ENCODE results near the gene KLHL25.

The KLHL25 gene

DNA sequence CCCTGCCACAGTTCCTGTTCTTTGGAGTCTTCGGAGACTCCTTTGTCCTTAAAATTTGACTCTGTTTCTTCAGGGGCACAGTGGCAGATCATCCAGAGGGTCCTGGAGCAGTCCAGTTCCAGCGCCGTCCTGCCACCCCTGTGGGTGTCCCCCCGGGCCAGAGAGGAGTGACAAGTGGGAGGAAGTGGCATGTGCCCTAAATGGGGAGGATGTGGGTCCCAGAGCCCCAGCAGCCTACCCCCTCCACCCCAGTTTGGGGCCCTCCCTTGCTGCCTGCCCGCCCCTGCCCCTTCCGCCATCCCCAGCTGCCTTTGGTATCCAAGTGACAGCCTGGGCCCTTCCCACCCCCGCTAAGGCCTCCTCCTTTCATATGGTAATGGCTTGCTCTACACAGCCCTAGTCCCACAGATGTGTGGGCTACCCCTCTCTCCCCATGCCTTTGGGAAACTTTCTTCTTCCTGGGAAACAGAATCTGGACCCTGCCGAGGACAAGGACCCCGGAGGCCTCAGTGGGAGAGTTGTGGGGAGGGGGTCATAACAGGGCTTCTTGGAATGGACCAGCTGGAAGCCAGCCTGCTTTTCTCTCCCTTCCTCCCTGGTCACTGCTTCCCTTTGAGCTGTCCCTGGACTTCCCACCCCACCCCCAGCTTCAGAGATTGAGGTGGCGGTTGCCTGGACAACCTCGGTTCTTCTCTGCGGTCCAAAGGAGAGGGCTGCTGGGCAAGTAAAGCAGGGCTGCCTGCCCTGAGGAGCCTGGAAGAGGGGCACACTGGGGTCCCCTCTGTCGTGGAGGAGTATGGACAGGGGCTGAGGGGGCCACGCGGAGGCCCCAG is 43.2 kb downstream of the KLHL25 start:
- H3K9ac ChIP-seq (ENCODE audit: low read length): no peak overlapping the region
- H3K4me3 ChIP-seq (ENCODE audit: low read depth, low read length): peak overlapping the region; percentile 41
- peak overlapping the region; percentile 66; the same call in 1 of the 2 replicates for H3K27ac ChIP-seq (ENCODE audit: low read depth, low read length)
- no peaks in the 10 kb centered on the region for H3K27me3 ChIP-seq (ENCODE audit: control insufficient read depth, insufficient read depth, low read length)
- H3K4me1 ChIP-seq (ENCODE audit: control insufficient read depth, insufficient read depth, low read length): peaks cover 56% of the 10 kb centered on the region
- H3K9me3 ChIP-seq (ENCODE audit: control insufficient read depth, insufficient read depth, low read depth, low read length): no peaks in the 10 kb centered on the region
- peaks cover 27% of the 10 kb centered on the region for H3K36me3 ChIP-seq (ENCODE audit: control insufficient read depth, insufficient read depth, low read length)

DNA sequence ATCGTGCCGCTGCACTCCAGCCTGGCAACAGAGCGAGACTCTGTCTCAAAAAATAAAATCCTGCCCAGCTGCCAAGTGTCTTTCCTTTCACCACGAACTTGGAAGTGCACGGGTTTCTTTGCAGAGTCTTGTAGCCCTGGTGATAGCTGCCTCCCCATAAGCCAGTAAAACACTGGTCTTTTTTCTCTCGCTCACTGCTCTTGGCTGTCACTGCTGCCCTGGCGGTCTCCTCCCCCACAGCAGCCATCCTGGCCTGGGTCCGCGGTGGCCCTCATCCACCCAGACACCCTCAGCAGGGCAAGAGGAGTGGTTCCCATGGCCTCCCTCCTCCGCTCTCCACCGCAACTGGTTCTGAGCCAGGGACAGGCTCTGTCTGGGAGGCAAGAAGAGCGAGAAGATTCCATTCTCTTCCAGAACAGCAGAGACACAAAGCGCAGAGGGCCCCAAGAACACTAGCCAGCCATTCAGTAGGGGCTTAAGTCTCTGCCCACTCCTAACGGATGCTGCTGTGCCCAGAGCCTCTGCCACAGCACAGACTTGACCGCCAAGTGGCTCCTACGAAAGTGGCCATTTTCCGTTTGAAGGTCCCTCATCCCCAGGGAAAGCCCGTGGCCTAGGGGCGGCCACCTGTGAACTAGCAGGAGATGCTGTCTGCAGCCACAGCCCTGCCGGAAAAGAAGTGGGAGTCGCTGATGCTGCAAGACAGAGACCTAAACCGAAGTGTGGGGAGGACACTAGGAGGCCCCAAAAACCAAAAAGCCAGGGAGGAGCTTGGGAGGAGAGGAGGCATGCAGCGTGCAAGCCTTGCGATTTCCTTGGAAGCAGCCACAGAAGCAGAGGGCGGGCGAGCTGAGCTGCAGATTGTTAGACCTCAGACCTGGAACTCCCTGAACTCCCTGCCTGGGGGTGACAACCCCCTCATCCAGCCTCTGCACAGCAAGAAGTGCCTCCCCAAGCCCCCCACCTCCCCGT is 44.1 kb downstream of the KLHL25 start:
- Histone ChIP-seq H3K36me3 (ENCODE audit: control insufficient read depth, insufficient read depth, low read length) (peaks cover 30% of the 10 kb centered on the region), H3K9me3 (ENCODE audit: control insufficient read depth, insufficient read depth, low read depth, low read length) (no peaks in the 10 kb centered on the region), H3K4me3 (ENCODE audit: low read depth, low read length) (no peak overlapping the region), H3K9ac (ENCODE audit: low read length) (no peak overlapping the region), H3K27ac (ENCODE audit: low read depth, low read length) (no peak overlapping the region), H3K4me1 (ENCODE audit: control insufficient read depth, insufficient read depth, low read length) (peaks cover 56% of the 10 kb centered on the region), H3K27me3 (ENCODE audit: control insufficient read depth, insufficient read depth, low read length) (no peaks in the 10 kb centered on the region)

DNA sequence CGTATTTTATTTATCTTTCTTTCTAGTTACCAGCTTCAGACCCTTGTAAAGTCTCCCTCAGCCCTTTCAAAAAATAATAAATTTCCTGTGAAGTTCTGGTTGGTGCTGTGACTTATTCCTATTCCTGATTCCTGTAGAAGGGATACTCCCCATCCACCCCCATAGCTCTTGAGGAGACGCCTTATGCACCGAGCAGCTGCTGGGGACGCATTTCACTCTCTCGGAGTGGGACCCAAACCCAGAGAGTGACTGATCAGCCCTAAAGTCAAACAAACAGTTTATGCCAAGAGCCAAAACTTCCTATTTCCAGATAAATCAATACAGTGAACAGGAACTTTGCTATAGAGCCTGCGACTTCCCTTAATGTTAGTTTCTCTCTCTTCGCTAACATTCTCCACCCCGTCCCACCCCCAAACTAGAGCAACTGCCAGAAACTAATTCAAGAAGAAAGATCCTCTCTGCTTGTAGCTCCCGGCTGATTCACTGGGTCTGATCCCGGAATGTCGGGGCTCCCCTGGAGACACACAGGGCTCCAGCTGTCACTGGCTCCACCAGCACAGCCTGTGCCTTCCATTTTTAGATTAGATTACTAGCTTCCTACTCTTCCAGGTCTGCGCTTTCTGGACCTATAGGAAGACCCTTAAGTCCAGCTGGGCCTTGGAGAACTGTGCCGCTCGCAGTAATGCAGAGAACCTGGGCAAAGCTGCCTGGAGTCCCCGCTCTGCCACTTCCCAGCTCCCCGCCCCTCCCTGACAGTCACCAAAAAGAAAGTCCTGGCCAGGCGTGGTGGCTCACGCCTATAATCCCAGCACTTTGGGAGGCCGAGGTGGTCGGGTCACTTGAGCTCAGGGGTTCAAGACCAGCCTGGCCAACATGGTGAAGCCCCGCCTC is 45.2 kb downstream of the KLHL25 start:
- Histone ChIP-seq H3K9me3 (ENCODE audit: control insufficient read depth, insufficient read depth, low read depth, low read length) (no peaks in the 10 kb centered on the region), H3K36me3 (ENCODE audit: control insufficient read depth, insufficient read depth, low read length) (peaks cover 37% of the 10 kb centered on the region), H3K27me3 (ENCODE audit: control insufficient read depth, insufficient read depth, low read length) (no peaks in the 10 kb centered on the region), H3K4me3 (ENCODE audit: low read depth, low read length) (no peak overlapping the region), H3K9ac (ENCODE audit: low read length) (no peak overlapping the region), H3K27ac (ENCODE audit: low read depth, low read length) (no peak overlapping the region), H3K4me1 (ENCODE audit: control insufficient read depth, insufficient read depth, low read length) (peaks cover 56% of the 10 kb centered on the region)

- H3K4me1 ChIP-seq (ENCODE audit: control insufficient read depth, insufficient read depth, low read length): peaks cover 56% of the 10 kb centered on the region
- H3K36me3 ChIP-seq (ENCODE audit: control insufficient read depth, insufficient read depth, low read length): peaks cover 45% of the 10 kb centered on the region
Observed at GRCh38 chr15:85748729-85749128, 46.0 kb downstream of the KLHL25 start.

DNA sequence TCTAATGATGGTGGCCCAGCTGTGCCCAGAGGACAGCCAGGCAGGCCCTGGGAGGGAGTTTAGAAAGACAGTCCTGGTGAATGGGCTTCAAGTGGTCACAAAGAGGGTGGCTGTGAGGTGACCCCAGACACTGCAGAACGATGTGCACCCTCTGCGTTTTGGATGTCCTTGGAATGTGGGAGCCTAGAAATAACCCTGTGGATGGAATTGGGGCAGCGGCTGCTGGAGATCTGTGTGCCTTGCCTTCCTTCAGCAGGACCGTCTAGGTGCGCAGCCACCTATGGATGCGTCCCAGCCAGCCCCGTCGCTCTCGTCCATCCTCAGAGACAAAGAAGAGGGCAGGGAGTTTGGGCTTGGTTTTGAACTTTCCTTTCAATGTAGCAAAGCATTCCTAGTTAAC is 46.5 kb downstream of the KLHL25 start:
- H3K27me3 ChIP-seq (ENCODE audit: control insufficient read depth, insufficient read depth, low read length): no peaks in the 10 kb centered on the region
- peaks cover 50% of the 10 kb centered on the region for H3K36me3 ChIP-seq (ENCODE audit: control insufficient read depth, insufficient read depth, low read length)
- no peak overlapping the region for H3K9ac ChIP-seq (ENCODE audit: low read length)
- H3K9me3 ChIP-seq (ENCODE audit: control insufficient read depth, insufficient read depth, low read depth, low read length): no peaks in the 10 kb centered on the region
- no peak overlapping the region for H3K4me3 ChIP-seq (ENCODE audit: low read depth, low read length)
- no peak overlapping the region for H3K27ac ChIP-seq (ENCODE audit: low read depth, low read length)
- peaks cover 56% of the 10 kb centered on the region for H3K4me1 ChIP-seq (ENCODE audit: control insufficient read depth, insufficient read depth, low read length)

More at GRCh38 chr15:85748729-85749128, 46.0 kb downstream of the KLHL25 start:
- Histone ChIP-seq H3K27me3 (ENCODE audit: control insufficient read depth, insufficient read depth, low read length) (no peaks in the 10 kb centered on the region), H3K27ac (ENCODE audit: low read depth, low read length) (no peak overlapping the region), H3K9ac (ENCODE audit: low read length) (no peak overlapping the region), H3K4me3 (ENCODE audit: low read depth, low read length) (no peak overlapping the region), H3K9me3 (ENCODE audit: control insufficient read depth, insufficient read depth, low read depth, low read length) (no peaks in the 10 kb centered on the region)

- H3K9ac ChIP-seq (ENCODE audit: low read length): no peak overlapping the region
- no peaks in the 10 kb centered on the region for H3K9me3 ChIP-seq (ENCODE audit: control insufficient read depth, insufficient read depth, low read depth, low read length)
- H3K27ac ChIP-seq (ENCODE audit: low read depth, low read length): no peak overlapping the region
- peaks cover 62% of the 10 kb centered on the region for H3K36me3 ChIP-seq (ENCODE audit: control insufficient read depth, insufficient read depth, low read length)
- H3K4me1 ChIP-seq (ENCODE audit: control insufficient read depth, insufficient read depth, low read length): peaks cover 43% of the 10 kb centered on the region
- no peak overlapping the region for H3K4me3 ChIP-seq (ENCODE audit: low read depth, low read length)
- no peaks in the 10 kb centered on the region for H3K27me3 ChIP-seq (ENCODE audit: control insufficient read depth, insufficient read depth, low read length)
Observed at GRCh38 chr15:85746641-85747040, 48.1 kb downstream of the KLHL25 start.

DNA sequence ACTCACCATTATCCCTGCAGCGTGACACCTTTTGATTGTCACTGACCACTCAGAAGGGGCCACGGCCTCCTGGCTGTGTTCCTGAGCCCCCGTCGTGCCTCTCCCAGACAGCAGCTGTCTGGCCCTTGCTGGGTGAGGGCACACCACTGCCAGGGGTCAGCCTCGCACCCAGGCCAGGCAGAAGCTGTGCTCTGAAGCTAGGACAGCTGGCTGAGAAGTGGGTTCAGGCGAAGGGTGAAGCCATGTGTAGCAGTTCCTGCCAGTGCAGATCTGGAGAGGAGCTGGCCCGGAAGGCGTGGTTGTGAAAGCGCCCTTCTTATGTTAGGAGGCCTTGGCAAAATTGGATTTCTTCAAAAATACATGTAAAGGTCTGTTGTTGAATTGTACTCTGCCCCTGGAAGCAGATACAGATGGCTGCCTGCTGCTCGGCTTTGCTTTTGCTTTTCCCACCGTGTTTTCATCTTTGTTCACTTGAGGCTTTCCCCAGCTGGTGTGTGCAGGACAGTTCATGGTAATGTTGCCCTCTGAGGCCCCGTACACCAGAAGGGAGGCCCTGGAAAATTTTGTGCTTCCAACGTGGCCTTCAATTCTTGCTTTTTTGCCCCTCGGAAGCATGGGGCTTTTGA is 49.1 kb downstream of the KLHL25 start:
- H3K9ac ChIP-seq (ENCODE audit: low read length): no peak overlapping the region
- no peaks in the 10 kb centered on the region for H3K9me3 ChIP-seq (ENCODE audit: control insufficient read depth, insufficient read depth, low read depth, low read length)
- no peaks in the 10 kb centered on the region for H3K27me3 ChIP-seq (ENCODE audit: control insufficient read depth, insufficient read depth, low read length)
- peaks cover 69% of the 10 kb centered on the region for H3K36me3 ChIP-seq (ENCODE audit: control insufficient read depth, insufficient read depth, low read length)
- no peak overlapping the region for H3K27ac ChIP-seq (ENCODE audit: low read depth, low read length)
- H3K4me1 ChIP-seq (ENCODE audit: control insufficient read depth, insufficient read depth, low read length): peaks cover 33% of the 10 kb centered on the region
- H3K4me3 ChIP-seq (ENCODE audit: low read depth, low read length): no peak overlapping the region

DNA sequence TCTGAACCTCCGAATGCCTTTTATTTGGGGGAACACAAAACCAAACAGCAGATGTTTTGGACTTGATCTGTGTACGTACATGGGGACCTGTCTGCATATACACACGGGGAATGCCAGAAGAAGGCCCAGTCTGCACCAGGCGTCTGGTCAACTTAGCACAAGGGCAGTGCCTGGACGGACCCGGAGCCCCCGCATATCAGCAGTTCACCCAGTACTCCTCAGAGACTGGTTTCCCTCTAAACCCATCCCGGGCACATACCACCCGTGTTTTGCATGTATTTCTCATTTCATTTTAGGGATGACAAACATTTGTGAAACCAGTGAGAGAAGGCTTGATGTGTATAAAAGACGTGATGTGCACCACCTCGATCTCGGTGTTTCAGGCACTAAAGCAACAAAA is 49.7 kb downstream of the KLHL25 start:
- Histone ChIP-seq H3K4me3 (ENCODE audit: low read depth, low read length) (no peak overlapping the region), H3K4me1 (ENCODE audit: control insufficient read depth, insufficient read depth, low read length) (peaks cover 27% of the 10 kb centered on the region), H3K27ac (ENCODE audit: low read depth, low read length) (no peak overlapping the region), H3K9ac (ENCODE audit: low read length) (no peak overlapping the region), H3K9me3 (ENCODE audit: control insufficient read depth, insufficient read depth, low read depth, low read length) (no peaks in the 10 kb centered on the region), H3K27me3 (ENCODE audit: control insufficient read depth, insufficient read depth, low read length) (no peaks in the 10 kb centered on the region), H3K36me3 (ENCODE audit: control insufficient read depth, insufficient read depth, low read length) (peaks cover 74% of the 10 kb centered on the region)

DNA sequence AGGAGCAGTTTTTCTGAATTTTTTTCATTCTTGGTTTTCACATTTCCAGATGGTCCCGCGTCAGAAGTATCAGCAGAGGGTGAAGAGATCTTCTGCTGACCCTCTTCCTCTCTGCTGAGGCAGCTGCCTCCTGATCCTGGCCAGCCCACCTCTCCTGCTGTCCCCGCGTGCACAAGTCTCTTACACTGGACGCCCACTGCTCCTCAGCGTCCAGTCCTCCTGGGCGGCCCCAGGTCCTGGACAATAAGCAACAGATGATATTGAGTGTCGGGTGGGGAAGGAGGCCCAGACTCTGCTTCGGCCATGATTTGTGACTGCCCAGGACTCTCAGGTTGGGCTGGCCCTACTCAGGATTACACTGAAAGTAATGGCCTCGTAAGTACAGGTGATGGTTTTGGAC is 50.1 kb downstream of the KLHL25 start:
- no peak overlapping the region for H3K27ac ChIP-seq (ENCODE audit: low read depth, low read length)
- H3K9me3 ChIP-seq (ENCODE audit: control insufficient read depth, insufficient read depth, low read depth, low read length): no peaks in the 10 kb centered on the region
- peaks cover 76% of the 10 kb centered on the region for H3K36me3 ChIP-seq (ENCODE audit: control insufficient read depth, insufficient read depth, low read length)
- no peak overlapping the region for H3K9ac ChIP-seq (ENCODE audit: low read length)
- H3K4me3 ChIP-seq (ENCODE audit: low read depth, low read length): no peak overlapping the region
- no peaks in the 10 kb centered on the region for H3K27me3 ChIP-seq (ENCODE audit: control insufficient read depth, insufficient read depth, low read length)
- peaks cover 24% of the 10 kb centered on the region for H3K4me1 ChIP-seq (ENCODE audit: control insufficient read depth, insufficient read depth, low read length)

- H3K9me3 ChIP-seq (ENCODE audit: control insufficient read depth, insufficient read depth, low read depth, low read length): no peaks in the 10 kb centered on the region
- H3K4me3 ChIP-seq (ENCODE audit: low read depth, low read length): no peak overlapping the region
- H3K27me3 ChIP-seq (ENCODE audit: control insufficient read depth, insufficient read depth, low read length): no peaks in the 10 kb centered on the region
- H3K9ac ChIP-seq (ENCODE audit: low read length): no peak overlapping the region
- H3K4me1 ChIP-seq (ENCODE audit: control insufficient read depth, insufficient read depth, low read length): peaks cover 15% of the 10 kb centered on the region
- no peak overlapping the region for H3K27ac ChIP-seq (ENCODE audit: low read depth, low read length)
- H3K36me3 ChIP-seq (ENCODE audit: control insufficient read depth, insufficient read depth, low read length): peaks cover 73% of the 10 kb centered on the region
Observed at GRCh38 chr15:85743392-85744055, 51.2 kb downstream of the KLHL25 start.
